Measurements from ENCODE around the gene C15orf39. TPM values are rescaled to one million over a fixed set of nuclear protein-coding genes. Genes with fewer than 3 reads are reported as not detected.
"Not testable (repeated sequence)": the region's sequence is repeated elsewhere in the genome, so short reads cannot be mapped to it uniquely, and the experiment has no call there.

Gene C15orf39
- total RNA-seq, 1 experiment from 2014 or later, result 5.9 TPM

- DNase-seq (ENCODE audit: extremely low read depth, low read depth), result no peak
Observed at GRCh38 chr15:75208501-75209288, 7.0 kb downstream of the C15orf39 start.

GRCh38 chr15:75209289-75209676 is 7.6 kb downstream of the C15orf39 start:
- DNase-seq (ENCODE audit: extremely low read depth, low read depth), result no peak

GRCh38 chr15:75210811-75211230 is 9.1 kb downstream of the C15orf39 start:
- no peak for DNase-seq (ENCODE audit: extremely low read depth, low read depth)

- DNase-seq (ENCODE audit: extremely low read depth, low read depth), result no peak
Observed at GRCh38 chr15:75211436-75212199, 9.9 kb downstream of the C15orf39 start.

GRCh38 chr15:75212200-75212858 is 10.6 kb downstream of the C15orf39 start:
- no peak for DNase-seq (ENCODE audit: extremely low read depth, low read depth)

GRCh38 chr15:75213212-75213767 is 11.6 kb downstream of the C15orf39 start:
- no peak for DNase-seq (ENCODE audit: extremely low read depth, low read depth)

GRCh38 chr15:75213768-75214221 is 12.1 kb downstream of the C15orf39 start:
- no peak for DNase-seq (ENCODE audit: extremely low read depth, low read depth)

- no peak for DNase-seq (ENCODE audit: extremely low read depth, low read depth)
Observed at GRCh38 chr15:75214293-75215096, 12.8 kb downstream of the C15orf39 start.

GRCh38 chr15:75215107-75216004 is 13.7 kb downstream of the C15orf39 start:
- DNase-seq (ENCODE audit: extremely low read depth, low read depth), result no peak

GRCh38 chr15:75217012-75217411 is 15.3 kb downstream of the C15orf39 start:
- DNase-seq (ENCODE audit: extremely low read depth, low read depth), result no peak

- not testable (repeated sequence) for DNase-seq (ENCODE audit: extremely low read depth, low read depth)
Observed at GRCh38 chr15:75217574-75217973, 15.9 kb downstream of the C15orf39 start.

GRCh38 chr15:75219507-75219929 is 17.8 kb downstream of the C15orf39 start:
- not testable (repeated sequence) for DNase-seq (ENCODE audit: extremely low read depth, low read depth)

GRCh38 chr15:75223688-75224087 is 22.0 kb downstream of the C15orf39 start:
- DNase-seq (ENCODE audit: extremely low read depth, low read depth), result no peak

GRCh38 chr15:75224281-75224680 is 22.6 kb downstream of the C15orf39 start:
- no peak for DNase-seq (ENCODE audit: extremely low read depth, low read depth)

GRCh38 chr15:75225102-75225836 is 23.6 kb downstream of the C15orf39 start:
- not testable (repeated sequence) for DNase-seq (ENCODE audit: extremely low read depth, low read depth)

GRCh38 chr15:75225951-75226732 is 24.5 kb downstream of the C15orf39 start:
- DNase-seq (ENCODE audit: extremely low read depth, low read depth), result no peak

GRCh38 chr15:75227112-75227511 is 25.4 kb downstream of the C15orf39 start:
- DNase-seq (ENCODE audit: extremely low read depth, low read depth), result not testable (repeated sequence)

All from NCI-H460 (cell line).